Endothelial cell of umbilical vein (primary cell): ENCODE results near the gene ESAM. TPM values are rescaled to one million over a fixed set of nuclear protein-coding genes. Genes with fewer than 3 reads are reported as not detected.

ENCODE experiments used
- BruUV-seq: library from RNA; stranded (reverse); fragments of 400-500 nt; replicated peaks from 2 replicates; lab custom pipeline; 2021; lab: Mats Ljungman, UMichigan
- CTCF ChIA-PET: fragments of 300-600, 350-600 bp; sonication (Branson Sonifier 250); formaldehyde crosslinking; loops from one replicate; lab custom pipeline; 2021; ENCODE audit warnings: antibody characterized with exemption, inconsistent platforms; lab: Charles Lee
- POLR2A ChIA-PET: fragments of 300-600, 350-600 bp; sonication (Branson Sonifier 250); formaldehyde crosslinking; loops from one replicate; lab custom pipeline; 2021; ENCODE audit warnings: antibody characterized with exemption, inconsistent platforms; lab: Charles Lee
- DNase-seq: peaks from one replicate; pipeline ENCODE4 v3.0.0-alpha.2; 2011; ENCODE audit warnings: low read depth, low spot score
- FAIRE-seq: peaks from 2 replicates; lab custom pipeline; 2011; peaks lifted over from hg19 to GRCh38; lab: Jason Lieb, UNC
- H2AFZ ChIP-seq: 2 replicates; pipeline ENCODE4 v1.6.0; 2012; ENCODE audit warnings: low read depth, low read length, control low read depth, inconsistent platforms
- H3K27ac ChIP-seq: 2 replicates; pipeline ENCODE4 v1.5.1; 2011; ENCODE audit warnings: low read depth, mild to moderate bottlenecking, control low read depth, low read length, moderate library complexity; ENCODE audit not compliant: insufficient read depth
- H3K27me3 ChIP-seq, 2 experiments: 2 replicates each; pipeline versions ENCODE4 v1.6.0 to v1.6.1; 2011; ENCODE audit warnings: low read length in 2 of 2, mixed read lengths in 1 of 2; ENCODE audit not compliant: control insufficient read depth in 2 of 2, insufficient read depth in 2 of 2
- H3K36me3 ChIP-seq, 2 experiments: 2 replicates in 1 of 2; 3 replicates in 1 of 2; pipeline ENCODE4 v1.5.1; 2011; ENCODE audit warnings: low read length in 2 of 2, mild to moderate bottlenecking in 1 of 2, moderate library complexity in 1 of 2; ENCODE audit not compliant: control insufficient read depth in 2 of 2, insufficient read depth in 2 of 2; ENCODE audit errors: extremely low read depth in 1 of 2
- H3K4me1 ChIP-seq: 3 replicates; pipeline ENCODE4 v1.5.1; 2011; ENCODE audit warnings: mild to moderate bottlenecking, low read length; ENCODE audit not compliant: control insufficient read depth, insufficient read depth; ENCODE audit errors: extremely low read depth
- H3K4me2 ChIP-seq: 2 replicates; pipeline ENCODE4 v1.6.1; 2011; ENCODE audit warnings: low read length, control low read depth, mixed read lengths; ENCODE audit not compliant: insufficient read depth
- H3K4me3 ChIP-seq, 3 experiments: fragments of 200-600 bp in 1 of 3; sonication (generic), shearing (Covaris generic) in 1 of 3; replicated peaks in 1 of 3; 2 replicates each; pipeline ENCODE4 v1.5.1; 2011 to 2016; ENCODE audit warnings: control low read depth in 3 of 3, low read length in 3 of 3, mild to moderate bottlenecking in 2 of 3, inconsistent platforms in 1 of 3, low read depth in 1 of 3, moderate library complexity in 1 of 3; ENCODE audit not compliant: insufficient read depth in 1 of 3
- H3K79me2 ChIP-seq: 2 replicates; pipeline ENCODE4 v1.6.0; 2012; ENCODE audit warnings: low read length, inconsistent platforms; ENCODE audit not compliant: control insufficient read depth, insufficient read depth
- H3K9ac ChIP-seq: replicated peaks from 2 replicates; pipeline ENCODE3; 2011; ENCODE audit warnings: low read length, control low read depth; ENCODE audit not compliant: insufficient read depth; ENCODE audit errors: extremely low read depth
- H3K9me1 ChIP-seq: replicated peaks from 3 replicates; pipeline ENCODE4 v1.6.0; 2011; ENCODE audit warnings: mild to moderate bottlenecking, low read length; ENCODE audit not compliant: control insufficient read depth, insufficient read depth; ENCODE audit errors: extremely low read depth
- H3K9me3 ChIP-seq: replicated peaks from 2 replicates; pipeline ENCODE4 v1.5.1; 2012; ENCODE audit warnings: low read length, inconsistent platforms; ENCODE audit not compliant: control insufficient read depth, insufficient read depth
- H4K20me1 ChIP-seq: replicated peaks from 2 replicates; pipeline ENCODE3; 2011; ENCODE audit warnings: mild to moderate bottlenecking, low read length; ENCODE audit not compliant: control insufficient read depth, insufficient read depth; ENCODE audit errors: extremely low read depth
- CTCF ChIP-seq, 2 donors: IDR thresholded peaks; 1 replicate in 1 of 2; 2 replicates in 1 of 2; pipeline ENCODE4 v1.5.1; 2011; ENCODE audit warnings: low read length in 2 of 2, mild to moderate bottlenecking in 2 of 2, moderate library complexity in 2 of 2, control low read depth in 1 of 2, inconsistent platforms in 1 of 2, low read depth in 1 of 2; ENCODE audit not compliant: insufficient read depth in 1 of 2; ENCODE audit errors: extremely low read depth in 1 of 2
- EZH2 ChIP-seq: IDR thresholded peaks from 2 replicates; pipeline ENCODE4 v1.6.1; 2012; ENCODE audit warnings: borderline replicate concordance, low read depth, mild to moderate bottlenecking, moderate library complexity, low read length, inconsistent platforms; ENCODE audit not compliant: severe bottlenecking
- FOS ChIP-seq: IDR thresholded peaks from 2 replicates; pipeline ENCODE4 v1.6.1; 2011; ENCODE audit warnings: mild to moderate bottlenecking, low read length, moderate library complexity, borderline replicate concordance; ENCODE audit not compliant: insufficient read depth
- GATA2 ChIP-seq: IDR thresholded peaks from 2 replicates; pipeline ENCODE4 v1.7.0; 2011; ENCODE audit warnings: low read depth, mild to moderate bottlenecking, moderate library complexity, mixed read lengths, low read length; ENCODE audit not compliant: insufficient read length, insufficient read depth
- JUN ChIP-seq: IDR thresholded peaks from 2 replicates; pipeline ENCODE4 v1.6.1; 2011; ENCODE audit warnings: borderline replicate concordance, low read depth; ENCODE audit not compliant: insufficient read length, insufficient read depth
- MYC ChIP-seq: IDR thresholded peaks from one replicate; pipeline ENCODE4 v1.6.1; 2011; ENCODE audit warnings: mild to moderate bottlenecking, low read depth, low read length
- POLR2A ChIP-seq: IDR thresholded peaks from 2 replicates; pipeline ENCODE4 v1.6.1; 2012; ENCODE audit warnings: low read depth, mild to moderate bottlenecking, control low read depth, low read length
- POLR2AphosphoS5 ChIP-seq: IDR thresholded peaks from 2 replicates; pipeline ENCODE4 v1.6.1; 2012; ENCODE audit warnings: low read depth, mild to moderate bottlenecking, control low read depth, low read length, moderate library complexity; ENCODE audit not compliant: insufficient read depth
- dilution Hi-C: fragments of 300-500 bp; cut with MboI; formaldehyde crosslinking; loops from one replicate; pipeline ENCODE4 v1.15.0; 2019; ENCODE audit warnings: low sequenced_read_pairs; ENCODE audit not compliant: extremely low pct_ligation_motif_present
- intact Hi-C: fragments of 100-400 bp; cut with micrococcal nuclease; formaldehyde crosslinking; loops from one replicate; pipeline ENCODE4 v1.10.0; 2022
- polyA plus RNA-seq, 4 experiments: library from polyadenylated mRNA; depleted of rRNA in 3 of 4; stranded (reverse) in 3 of 4; unstranded in 1 of 4; fragments of >200 nt; gene quantifications; 2 replicates each; pipeline versions ENCODE4 v1.2.1 to v1.2.3, GENCODE V29; 2011 to 2012; ENCODE audit warnings: missing spikeins in 1 of 4
- total RNA-seq: library from RNA; stranded (reverse); gene quantifications from 2 replicates; pipeline ENCODE4 v1.2.3, GENCODE V29; 2021
- TF ChIP-seq, protein P1 (sequence below): IDR thresholded peaks from 2 replicates; pipeline ENCODE4 v1.6.1; 2011; ENCODE audit not compliant: insufficient read depth, insufficient read length

ESAM gene
- total and polyA plus RNA-seq, 2 donors (not counting 3 experiments of a cell fraction or from before 2014, with no cell fraction given) = 273 to 383 TPM

DNA sequence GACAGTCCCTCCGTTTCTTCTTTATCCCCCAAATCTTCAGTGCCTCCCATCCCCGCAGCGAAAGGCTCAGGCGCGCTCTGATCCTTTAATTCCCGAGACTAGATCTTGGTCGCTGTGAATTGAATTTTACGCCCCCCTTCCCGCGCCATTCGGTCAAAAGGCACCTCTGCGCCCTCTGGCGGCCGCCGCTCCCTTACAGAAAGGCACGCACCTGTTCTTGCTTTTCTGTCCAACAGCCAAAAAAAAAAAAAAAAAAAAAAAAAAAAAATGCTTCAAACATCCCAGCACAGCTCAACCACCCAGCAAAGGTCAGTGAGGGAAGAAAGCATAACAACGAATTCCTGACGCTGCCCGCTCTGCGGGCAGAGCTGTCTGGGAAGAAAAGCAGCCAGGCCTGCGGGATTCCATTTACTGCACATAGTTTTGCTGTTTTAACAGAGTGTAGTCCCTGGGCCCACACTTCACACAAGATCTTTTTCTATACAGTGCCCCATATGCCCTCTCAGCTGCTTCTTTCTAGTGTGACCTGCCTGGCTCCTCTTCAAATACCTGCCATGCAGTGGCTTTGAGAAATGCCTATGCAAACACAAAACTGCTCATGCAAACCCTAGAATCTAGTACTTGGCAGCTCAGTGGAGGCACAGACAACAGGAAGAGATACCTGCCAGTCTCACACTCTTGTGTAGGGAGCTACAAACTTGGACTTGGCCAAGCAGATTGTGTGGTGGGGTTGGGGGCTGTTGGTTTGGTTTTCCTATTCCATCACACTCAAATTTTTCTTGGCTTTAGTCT, 1.3 kb upstream of the ESAM start:
- dilution Hi-C loops = no loop called here

More for the DNA sequence above, 1.3 kb upstream of the ESAM start:
- Histone ChIP-seq H3K9me3 (no peaks in the 10 kb centered on the region), H3K4me3 (peak overlapping the region; percentile 62 to 97 (median 64)), H3K4me2 (peak overlapping the region; percentile 77), H3K9ac (peak overlapping the region; percentile 98), H3K27me3 (no peaks in the 10 kb centered on the region), H3K9me1 (no peaks in the 10 kb centered on the region), H2AFZ (peak overlapping the region; percentile 12), H3K27ac (peak overlapping the region; percentile 100), H3K4me1 (peaks cover 21% of the 10 kb centered on the region), H4K20me1 (no peaks in the 10 kb centered on the region), H3K79me2 (peaks cover 45% of the 10 kb centered on the region), H3K36me3 (peaks cover 2% of the 10 kb centered on the region in 2 experiments)
- peak; percentile 92 for DNase-seq
- ChIA-PET CTCF (interaction anchor here (0.6 to 13.1 kb wide), 28 partner anchors 10 to 563 kb away, joined by 3 to 301 read pairs (median 7); partner anchors contain the start of genes MSANTD2, NRGN, SIAE and SPA17), POLR2A (interaction anchor here (0.6 to 1.4 kb wide), 7 partner anchors 9 to 74 kb away, joined by 3 to 16 read pairs (median 6); no protein-coding TSS in a partner anchor)
- no TSS peak for BruUV-seq
- peak; percentile 87 for FAIRE-seq
- peak; percentile 78 to 86 for TF ChIP-seq CTCF (IDR thresholded peaks at IDR 0.05; ENCODE audit: extremely low read depth in 1 of 2, insufficient read depth in 1 of 2, low read depth in 1 of 2, low read length in 2 of 2)
- TF ChIP-seq EZH2 = no peak
- no peak for TF ChIP-seq JUN
- no peak for TF ChIP-seq POLR2AphosphoS5
- no peak for TF ChIP-seq FOS
- TF ChIP-seq POLR2A = peak; percentile 34
- no peak for TF ChIP-seq MYC
- TF ChIP-seq GATA2 = no peak
- TF ChIP-seq, protein P1, sequence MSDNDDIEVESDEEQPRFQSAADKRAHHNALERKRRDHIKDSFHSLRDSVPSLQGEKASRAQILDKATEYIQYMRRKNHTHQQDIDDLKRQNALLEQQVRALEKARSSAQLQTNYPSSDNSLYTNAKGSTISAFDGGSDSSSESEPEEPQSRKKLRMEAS = no peak
- intact Hi-C loops = loop anchor here (1.0 to 2.0 kb wide), 8 partner anchors 15 to 119 kb away; partner anchors contain the start of genes SIAE and SPA17
